ENCODE data around the gene ATP5PO. TPM values are rescaled to one million over a fixed set of nuclear protein-coding genes. Genes with fewer than 3 reads are reported as not detected.

Gene ATP5PO
- total and polyA plus RNA-seq, 4 donors: 72.8 to 200 (median 131) TPM

GRCh38 chr21:33932731-33933130 is 17.1 kb upstream of the ATP5PO start:
- H3K4me1 ChIP-seq (ENCODE audit: control insufficient read depth in 4 of 4, insufficient read depth in 4 of 4, low read length in 3 of 4): peaks cover 0 to 9% (median 7%) of the 10 kb centered on the region in 4 donors
- WGBS: 94% methylated on average over 5 of the region's 5 CpGs

More at GRCh38 chr21:33932731-33933130, 17.1 kb upstream of the ATP5PO start:
- Histone ChIP-seq H3K9ac (ENCODE audit: low read depth in 1 of 2, low read length in 2 of 2) (peak overlapping the region in 1 of 2 donors; percentile 91), H3K27ac (ENCODE audit: low read depth in 1 of 2, low read length in 2 of 2) (peak overlapping the region in 1 of 2 donors; percentile 59), H3K36me3 (ENCODE audit: control insufficient read depth in 4 of 4, insufficient read depth in 3 of 4, low read depth in 1 of 4, low read length in 3 of 4) (no peaks in the 10 kb centered on the region), H3K9me3 (ENCODE audit: control insufficient read depth in 4 of 4, low read length in 3 of 4) (no peaks in the 10 kb centered on the region), H3K4me3 (ENCODE audit: low read depth in 1 of 3, low read length in 3 of 3) (peak overlapping the region in 2 of 3 donors; percentile 87 to 90), H3K27me3 (ENCODE audit: control insufficient read depth in 4 of 4, insufficient read depth in 4 of 4, low read length in 3 of 4) (no peaks in the 10 kb centered on the region)
- no peak for DNase-seq (ENCODE audit: low spot score)
- TF ChIP-seq FOXA2 (IDR thresholded peaks at IDR 0.05): no peak
- no peak for TF ChIP-seq RXRA (IDR thresholded peaks at IDR 0.05)
- no peak for TF ChIP-seq TAF1 (conservative IDR thresholded peaks at IDR 0.05)
- TF ChIP-seq FOXA1 (IDR thresholded peaks at IDR 0.05): no peak
- TF ChIP-seq, protein P1, sequence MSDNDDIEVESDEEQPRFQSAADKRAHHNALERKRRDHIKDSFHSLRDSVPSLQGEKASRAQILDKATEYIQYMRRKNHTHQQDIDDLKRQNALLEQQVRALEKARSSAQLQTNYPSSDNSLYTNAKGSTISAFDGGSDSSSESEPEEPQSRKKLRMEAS (IDR thresholded peaks at IDR 0.05): no peak
- no peak for TF ChIP-seq HNF4G (IDR thresholded peaks at IDR 0.05)
- no peak for TF ChIP-seq CTCF (IDR thresholded peaks at IDR 0.05; ENCODE audit: low read depth, low read length, missing input control)
- TF ChIP-seq ATF3 (IDR thresholded peaks at IDR 0.05): no peak
- no peak for TF ChIP-seq SP1 (IDR thresholded peaks at IDR 0.05)
- TF ChIP-seq ZBTB33 (IDR thresholded peaks at IDR 0.05): no peak
- no peak for TF ChIP-seq EGR1 (IDR thresholded peaks at IDR 0.05; ENCODE audit: low read depth in 2 of 2)
- TF ChIP-seq JUND (IDR thresholded peaks at IDR 0.05): no peak
- TF ChIP-seq HNF4A (conservative IDR thresholded peaks at IDR 0.05): no peak
- TF ChIP-seq, protein P2, sequence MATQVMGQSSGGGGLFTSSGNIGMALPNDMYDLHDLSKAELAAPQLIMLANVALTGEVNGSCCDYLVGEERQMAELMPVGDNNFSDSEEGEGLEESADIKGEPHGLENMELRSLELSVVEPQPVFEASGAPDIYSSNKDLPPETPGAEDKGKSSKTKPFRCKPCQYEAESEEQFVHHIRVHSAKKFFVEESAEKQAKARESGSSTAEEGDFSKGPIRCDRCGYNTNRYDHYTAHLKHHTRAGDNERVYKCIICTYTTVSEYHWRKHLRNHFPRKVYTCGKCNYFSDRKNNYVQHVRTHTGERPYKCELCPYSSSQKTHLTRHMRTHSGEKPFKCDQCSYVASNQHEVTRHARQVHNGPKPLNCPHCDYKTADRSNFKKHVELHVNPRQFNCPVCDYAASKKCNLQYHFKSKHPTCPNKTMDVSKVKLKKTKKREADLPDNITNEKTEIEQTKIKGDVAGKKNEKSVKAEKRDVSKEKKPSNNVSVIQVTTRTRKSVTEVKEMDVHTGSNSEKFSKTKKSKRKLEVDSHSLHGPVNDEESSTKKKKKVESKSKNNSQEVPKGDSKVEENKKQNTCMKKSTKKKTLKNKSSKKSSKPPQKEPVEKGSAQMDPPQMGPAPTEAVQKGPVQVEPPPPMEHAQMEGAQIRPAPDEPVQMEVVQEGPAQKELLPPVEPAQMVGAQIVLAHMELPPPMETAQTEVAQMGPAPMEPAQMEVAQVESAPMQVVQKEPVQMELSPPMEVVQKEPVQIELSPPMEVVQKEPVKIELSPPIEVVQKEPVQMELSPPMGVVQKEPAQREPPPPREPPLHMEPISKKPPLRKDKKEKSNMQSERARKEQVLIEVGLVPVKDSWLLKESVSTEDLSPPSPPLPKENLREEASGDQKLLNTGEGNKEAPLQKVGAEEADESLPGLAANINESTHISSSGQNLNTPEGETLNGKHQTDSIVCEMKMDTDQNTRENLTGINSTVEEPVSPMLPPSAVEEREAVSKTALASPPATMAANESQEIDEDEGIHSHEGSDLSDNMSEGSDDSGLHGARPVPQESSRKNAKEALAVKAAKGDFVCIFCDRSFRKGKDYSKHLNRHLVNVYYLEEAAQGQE (IDR thresholded peaks at IDR 0.05): no peak

Measured in liver (tissue), 9 donors.